RCC 7860 (cell line): Measurements from ENCODE around the gene UBAP2L.
"Not testable (repeated sequence)": the region's sequence is repeated elsewhere in the genome, so short reads cannot be mapped to it uniquely, and the experiment has no call there.

Source experiments
- DNase-seq: peaks from one replicate; pipeline ENCODE4 v3.0.0-alpha.2; 2015; ENCODE audit warnings: low spot score
- FAIRE-seq: peaks from 2 replicates; lab custom pipeline; 2012; peaks lifted over from hg19 to GRCh38; lab: Jason Lieb, UNC

UBAP2L gene

GRCh38 chr1:154199563-154199879 lies 21.2 kb upstream of the UBAP2L start:
- no peak for FAIRE-seq
- no peak for DNase-seq

- FAIRE-seq = not testable (repeated sequence)
These were observed 15.0 kb upstream of the UBAP2L start for GRCh38 chr1:154205778-154206177.

GRCh38 chr1:154206196-154206595 lies 14.6 kb upstream of the UBAP2L start, which contains the start of gene CFAP141:
TSS of gene CFAP141 (minus strand) at chr1:154206333. CDS start at chr1:154206307, 26 bp downstream.
- FAIRE-seq = no peak
- DNase-seq = peak; percentile 44

More at GRCh38 chr1:154205778-154206177, 15.0 kb upstream of the UBAP2L start:
- DNase-seq = not testable (repeated sequence)

DNA sequence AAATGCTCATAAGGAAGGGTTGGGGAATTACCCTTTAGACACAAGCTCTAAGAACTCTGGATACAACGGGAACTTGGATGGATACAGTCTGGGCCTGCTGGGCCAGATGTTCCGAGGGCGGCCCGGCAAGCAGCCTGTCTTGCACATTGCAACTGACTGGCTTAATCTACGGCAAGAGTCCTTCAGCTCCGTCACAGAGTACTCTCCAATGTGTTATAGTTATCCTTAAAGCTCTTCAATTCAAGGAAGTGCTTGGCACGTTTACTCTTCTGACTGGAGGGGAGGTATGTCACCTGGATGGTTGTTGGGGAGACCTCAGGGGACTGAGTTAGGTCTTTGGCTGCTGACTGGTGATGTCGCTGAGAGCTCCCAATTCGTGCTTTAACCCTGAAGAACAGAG lies 13.5 kb upstream of the UBAP2L start:
- FAIRE-seq (no peak), DNase-seq (no peak)

- DNase-seq (no peak), FAIRE-seq (no peak)
These were observed 11.9 kb upstream of the UBAP2L start for GRCh38 chr1:154208677-154209388.

GRCh38 chr1:154212083-154212482 lies 8.7 kb upstream of the UBAP2L start:
- FAIRE-seq (no peak), DNase-seq (no peak)

DNA sequence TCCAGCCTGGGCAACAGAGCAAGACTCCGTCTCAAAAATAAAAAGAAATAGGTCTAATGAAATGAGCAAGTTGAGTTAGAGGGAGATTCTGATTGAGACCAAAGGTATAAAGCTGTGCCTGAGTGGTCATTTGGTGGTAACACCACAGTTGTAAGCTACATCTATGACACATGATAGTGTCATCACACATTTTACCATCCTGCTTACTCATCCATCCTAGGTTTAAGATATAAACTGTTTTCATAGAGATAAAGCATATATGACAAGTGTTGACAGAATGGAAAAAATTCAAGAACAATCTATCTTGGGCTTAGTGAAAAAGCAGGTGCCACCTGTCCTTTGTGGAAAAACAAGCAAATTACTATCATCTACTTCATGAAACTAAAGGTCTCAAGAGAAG lies 7.5 kb upstream of the UBAP2L start:
- FAIRE-seq (peak; percentile 91), DNase-seq (peak; percentile 81)

DNA sequence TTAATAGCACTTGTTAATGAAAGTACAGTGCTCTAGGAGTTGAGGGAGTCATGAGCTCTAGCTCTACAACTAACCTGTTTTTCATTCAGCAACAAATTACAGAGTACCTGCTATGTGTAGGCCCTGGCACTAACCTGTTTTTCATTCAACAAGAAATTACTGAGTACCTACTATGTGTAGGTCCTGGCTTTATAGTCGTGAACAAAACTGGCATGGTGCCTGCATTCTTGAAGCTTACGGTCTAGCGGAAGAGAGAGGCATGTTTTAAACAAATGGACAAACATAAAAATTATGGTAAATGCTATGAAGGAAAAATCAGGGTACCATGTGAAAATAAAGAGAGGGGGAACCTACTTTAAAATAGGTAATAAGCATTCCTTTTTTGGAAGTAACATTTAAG lies 2.2 kb upstream of the UBAP2L start:
- DNase-seq = no peak
- FAIRE-seq = no peak

- DNase-seq (no peak), FAIRE-seq (no peak)
These were observed 1.2 kb upstream of the UBAP2L start for GRCh38 chr1:154219541-154219940.

DNA sequence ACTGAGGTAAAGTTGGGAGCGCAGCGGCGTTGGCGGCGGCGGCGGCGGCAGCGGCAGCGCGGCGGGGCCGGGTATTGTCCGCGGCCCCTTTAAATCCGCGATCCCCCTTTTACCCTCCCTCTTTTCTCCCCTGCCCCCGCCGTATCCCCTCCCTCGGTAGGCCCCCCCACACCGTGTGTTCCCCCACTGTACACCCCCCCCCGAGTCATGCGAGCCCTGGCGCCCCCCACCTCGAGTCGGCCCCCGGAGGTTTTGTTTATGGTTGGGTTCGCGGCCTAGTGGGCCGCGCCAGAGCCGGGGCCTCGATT lies 169 bp downstream of the UBAP2L start:
- FAIRE-seq = no peak
- no peak for DNase-seq

GRCh38 chr1:154221278-154222001 lies 685 bp downstream of the UBAP2L start:
- FAIRE-seq = no peak

DNA sequence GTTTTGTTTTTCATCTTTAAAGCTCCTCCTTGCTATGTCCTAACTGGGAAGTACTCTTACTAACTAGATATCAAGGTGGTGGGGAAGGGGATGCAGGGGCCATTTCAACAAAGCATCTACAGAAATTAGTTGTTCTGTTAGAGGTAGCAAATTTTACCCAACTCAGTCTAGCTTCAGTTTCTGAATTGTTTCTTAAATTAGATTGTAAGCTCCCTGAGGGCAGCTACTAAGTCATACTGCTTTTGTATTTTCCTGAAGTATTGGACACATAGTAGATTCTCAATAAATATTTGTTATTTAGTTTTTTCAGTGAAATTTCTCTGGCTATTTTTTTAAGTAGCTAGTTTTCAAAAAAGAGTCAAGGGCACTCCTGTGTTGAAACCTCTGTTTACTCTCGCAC lies 1.8 kb downstream of the UBAP2L start:
- DNase-seq = no peak
- no peak for FAIRE-seq

More at GRCh38 chr1:154221278-154222001, 685 bp downstream of the UBAP2L start:
- no peak for DNase-seq

DNA sequence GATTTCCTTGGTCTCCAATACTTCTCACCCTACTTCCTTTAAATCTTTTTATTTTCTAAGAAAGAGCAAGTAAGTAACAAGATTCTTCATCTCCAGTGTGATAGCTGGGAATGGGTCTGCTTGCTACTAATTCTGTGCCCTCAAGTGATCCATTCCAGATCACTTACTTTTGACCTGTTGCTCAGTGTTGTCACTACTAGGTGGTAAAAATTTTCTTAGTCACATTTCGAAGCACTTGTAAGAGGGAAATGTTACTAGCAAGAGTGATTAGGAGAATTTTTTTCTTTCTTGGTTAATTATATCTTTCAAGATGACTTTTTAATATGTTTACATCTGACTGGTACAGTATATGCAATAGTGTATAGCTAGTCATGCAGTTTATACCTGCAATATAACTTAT lies 2.2 kb downstream of the UBAP2L start:
- no peak for FAIRE-seq
- DNase-seq = no peak

DNA sequence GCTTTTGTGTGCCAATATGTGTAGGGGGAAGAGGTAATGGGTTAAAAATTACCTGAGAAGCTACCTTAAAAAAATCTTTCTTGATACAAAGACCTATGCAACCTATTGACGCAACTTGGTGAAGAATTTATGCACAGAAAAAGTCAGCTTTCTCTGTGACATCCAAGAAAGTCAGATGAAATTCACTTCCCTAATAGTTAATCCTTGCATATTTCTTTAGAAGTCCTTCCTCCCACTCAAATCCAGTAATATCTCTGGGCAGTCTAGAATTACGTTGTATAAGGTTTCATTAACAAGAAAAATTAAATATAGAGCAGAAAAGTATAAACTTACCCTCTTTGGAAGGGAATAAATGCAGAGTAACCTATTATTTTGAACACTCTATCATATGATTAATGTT lies 2.9 kb downstream of the UBAP2L start:
- DNase-seq (no peak), FAIRE-seq (no peak)

- DNase-seq (no peak), FAIRE-seq (no peak)
These were observed 4.6 kb downstream of the UBAP2L start for GRCh38 chr1:154225370-154225769.

DNA sequence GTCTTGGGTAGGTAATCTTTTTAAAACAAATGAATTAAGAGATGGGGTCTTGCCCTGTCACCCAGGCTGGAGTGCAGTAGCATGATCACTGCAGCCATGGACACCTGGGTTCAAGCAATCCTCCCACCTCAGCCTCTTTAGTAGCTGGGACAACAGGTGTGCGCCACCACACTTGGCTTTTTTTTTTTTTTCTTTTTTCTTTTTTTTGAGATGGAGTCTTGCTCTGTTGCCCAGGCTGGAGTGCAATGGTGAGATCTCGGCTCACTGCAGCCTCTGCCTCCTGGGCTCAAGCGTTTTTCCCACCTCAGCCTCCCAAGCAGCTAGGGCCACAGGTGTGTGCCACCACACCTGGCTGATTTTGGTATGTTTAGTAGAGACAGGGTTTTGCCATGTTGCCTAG lies 10.4 kb downstream of the UBAP2L start:
- not testable (repeated sequence) for DNase-seq, FAIRE-seq

GRCh38 chr1:154233127-154233526 lies 12.4 kb downstream of the UBAP2L start:
- DNase-seq, FAIRE-seq: not testable (repeated sequence)

DNA sequence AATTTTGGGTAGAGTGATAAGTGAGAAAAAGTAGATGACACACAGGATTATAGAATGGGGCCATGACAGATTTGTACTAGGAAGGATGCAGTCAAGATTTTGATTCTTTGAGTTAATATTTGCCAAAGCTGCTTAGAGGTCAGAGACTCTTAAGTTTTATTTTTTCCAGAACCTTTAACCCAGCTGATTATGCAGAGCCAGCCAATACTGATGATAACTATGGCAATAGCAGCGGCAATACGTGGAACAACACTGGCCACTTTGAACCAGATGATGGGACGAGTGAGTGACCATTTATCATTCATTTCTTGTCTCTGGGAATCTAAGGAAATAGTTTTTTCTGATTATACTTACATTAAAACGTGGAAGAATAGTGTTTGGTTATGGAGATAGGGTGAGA lies 16.1 kb downstream of the UBAP2L start:
- FAIRE-seq (no peak), DNase-seq (no peak)

GRCh38 chr1:154237435-154237834 lies 16.7 kb downstream of the UBAP2L start:
- DNase-seq (no peak), FAIRE-seq (no peak)

GRCh38 chr1:154237880-154238506 lies 17.2 kb downstream of the UBAP2L start:
- DNase-seq = no peak
- no peak for FAIRE-seq

DNA sequence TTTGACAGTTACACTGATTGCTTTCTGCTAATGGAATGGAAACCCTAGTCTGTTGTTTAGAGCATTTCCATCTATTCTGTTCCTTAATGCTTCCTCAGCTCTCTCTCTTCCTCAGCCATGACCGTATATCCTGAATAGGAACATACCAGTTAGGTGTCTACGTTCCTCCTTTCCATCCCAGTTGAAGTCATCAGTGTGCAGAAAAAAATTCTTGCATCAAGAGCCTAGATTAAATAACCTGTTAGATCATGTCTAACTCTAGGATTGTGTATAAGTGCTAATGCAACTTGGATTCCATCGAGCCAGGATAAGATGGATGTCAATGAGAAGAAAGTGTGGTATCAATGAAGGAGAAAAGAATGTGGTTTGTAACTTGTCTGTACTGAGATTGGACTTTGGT lies 18.7 kb downstream of the UBAP2L start:
- no peak for DNase-seq
- FAIRE-seq = no peak

DNA sequence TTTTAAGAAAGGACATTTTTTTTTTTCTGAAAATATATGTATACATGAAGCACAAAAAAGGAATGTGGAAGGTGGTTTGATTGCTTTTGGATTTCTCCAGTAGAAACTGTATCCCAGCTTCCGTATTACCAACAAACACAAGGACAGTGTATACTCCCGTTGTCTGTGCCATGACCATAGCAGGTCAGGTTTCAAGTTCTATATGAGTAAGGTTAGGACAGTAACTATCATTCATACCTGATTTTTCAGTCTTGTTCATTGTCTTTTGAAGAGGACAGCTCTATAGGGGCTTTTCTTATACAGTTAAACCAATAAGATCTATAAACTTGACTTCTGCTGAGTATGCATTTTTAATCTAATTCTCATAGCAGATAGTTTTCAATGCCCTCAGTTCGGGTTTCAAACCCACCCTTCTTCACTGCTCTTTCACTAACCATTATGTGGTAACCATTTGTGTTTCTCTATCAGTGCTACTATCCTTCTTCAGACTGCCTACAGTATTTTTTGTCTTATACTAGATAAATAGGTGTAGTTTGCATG lies 19.6 kb downstream of the UBAP2L start:
- no peak for FAIRE-seq
- DNase-seq = no peak
